GM23338 (cell line): ENCODE data around the gene HHIP. TPM values are rescaled to one million over a fixed set of nuclear protein-coding genes. Genes with fewer than 3 reads are reported as not detected.
"Not testable (repeated sequence)": the region's sequence is repeated elsewhere in the genome, so short reads cannot be mapped to it uniquely, and the experiment has no call there.

ENCODE experiments used
- ATAC-seq: fragments of 200-7000 bp; cut with Tn5 transposase; 3 replicates; pipeline ENCODE4 v1.9.1; 2020
- DNase-seq: peaks from one replicate; pipeline ENCODE4 v3.0.0-alpha.2; 2015; ENCODE audit warnings: low spot score
- H2AFZ ChIP-seq: fragments of 200-600 bp; sonication (generic); 2 replicates; pipeline ENCODE4 v1.8.0; 2016; ENCODE audit warnings: antibody characterized with exemption, mild to moderate bottlenecking, moderate library complexity
- H3F3A ChIP-seq: fragments of 200-600 bp; sonication (generic); replicated peaks from 2 replicates; pipeline ENCODE4 v1.8.0; 2017; ENCODE audit warnings: antibody characterized with exemption, mixed run types, low read depth
- H3K27ac ChIP-seq: fragments of 200-600 bp; sonication (generic); 2 replicates; pipeline ENCODE4 v1.6.1; 2016; ENCODE audit warnings: low read depth
- H3K27me3 ChIP-seq: fragments of 200-600 bp; sonication (generic); 2 replicates; pipeline ENCODE4 v1.8.0; 2016; ENCODE audit warnings: mild to moderate bottlenecking, mixed run types, moderate library complexity; ENCODE audit not compliant: insufficient read depth
- H3K36me3 ChIP-seq: fragments of 200-600 bp; sonication (generic); 2 replicates; pipeline ENCODE4 v1.8.0; 2016; ENCODE audit warnings: mild to moderate bottlenecking; ENCODE audit not compliant: insufficient read depth
- H3K4me1 ChIP-seq: fragments of 200-600 bp; sonication (generic); 2 replicates; pipeline ENCODE4 v1.8.0; 2016; ENCODE audit warnings: mild to moderate bottlenecking, moderate library complexity; ENCODE audit not compliant: insufficient read depth
- H3K4me2 ChIP-seq: fragments of 200-600 bp; sonication (generic); 2 replicates; pipeline ENCODE4 v1.7.1; 2017; ENCODE audit warnings: mixed run types
- H3K4me3 ChIP-seq: fragments of 200-600 bp; sonication (generic); 2 replicates; pipeline ENCODE4 v1.6.1; 2016; ENCODE audit warnings: mixed run types
- H3K79me2 ChIP-seq: fragments of 200-600 bp; sonication (generic); replicated peaks from 2 replicates; pipeline ENCODE4 v1.8.0; 2017; ENCODE audit warnings: mild to moderate bottlenecking; ENCODE audit not compliant: insufficient read depth
- H3K9me2 ChIP-seq: fragments of 200-600 bp; sonication (generic); 2 replicates; pipeline ENCODE4 v1.8.0; 2017; ENCODE audit not compliant: insufficient read depth
- H4K20me1 ChIP-seq: fragments of 200-600 bp; sonication (generic); replicated peaks from 2 replicates; pipeline ENCODE4 v1.8.0; 2017; ENCODE audit warnings: mild to moderate bottlenecking; ENCODE audit not compliant: insufficient read depth
- H3K27ac Mint-ChIP-seq: 2 replicates; pipeline ENCODE4 v1.8.0; 2020; ENCODE audit warnings: inconsistent platforms, mild to moderate bottlenecking, moderate library complexity, mixed read lengths
- H3K27me3 Mint-ChIP-seq: 3 replicates; pipeline ENCODE4 v1.8.0; 2022; ENCODE audit warnings: low read depth, mild to moderate bottlenecking, moderate library complexity, mixed read lengths, inconsistent platforms; ENCODE audit not compliant: insufficient read depth, poor library complexity
- H3K36me3 Mint-ChIP-seq: 3 replicates; pipeline ENCODE4 v1.8.0; 2021; ENCODE audit warnings: low read depth, mild to moderate bottlenecking, inconsistent platforms, moderate library complexity, mixed read lengths
- H3K4me1 Mint-ChIP-seq: 3 replicates; pipeline ENCODE4 v1.8.0; 2020; ENCODE audit warnings: mild to moderate bottlenecking, inconsistent platforms, mixed read lengths
- H3K4me3 Mint-ChIP-seq: 3 replicates; pipeline ENCODE4 v1.8.0; 2021; ENCODE audit warnings: moderate library complexity, mild to moderate bottlenecking, inconsistent platforms, mixed read lengths
- H3K9me3 Mint-ChIP-seq: 3 replicates; pipeline ENCODE4 v1.8.0; 2020; ENCODE audit warnings: moderate library complexity, mild to moderate bottlenecking, inconsistent platforms, mixed read lengths
- CREB1 ChIP-seq: fragments of 250-450 bp; sonication (Bioruptor Pico); IDR thresholded peaks from 2 replicates; pipeline ENCODE4 v1.5.0; 2020; ENCODE audit warnings: low read depth, mild to moderate bottlenecking, moderate library complexity
- CTCF ChIP-seq, 2 experiments: fragments of 200-600 bp in 1 of 2; sonication (generic) in 1 of 2; conservative IDR thresholded peaks; 2 replicates each; pipeline versions ENCODE4 v1.5.1 to v1.6.1; 2016 to 2017; ENCODE audit warnings: antibody characterized with exemption in 2 of 2, low read depth in 2 of 2, mild to moderate bottlenecking in 2 of 2, moderate library complexity in 1 of 2
- ETS1 ChIP-seq: IDR thresholded peaks from 2 replicates; pipeline ENCODE4 v1.6.1; 2016; ENCODE audit warnings: antibody characterized with exemption
- EZH2phosphoT487 ChIP-seq: fragments of 200-600 bp; sonication (generic); IDR thresholded peaks from one replicate; pipeline ENCODE4 v1.8.1; 2018; ENCODE audit warnings: antibody characterized with exemption; ENCODE audit not compliant: unreplicated experiment
- JUNB ChIP-seq: IDR thresholded peaks from one replicate; pipeline ENCODE4 v1.6.1; 2016; ENCODE audit warnings: antibody characterized with exemption; ENCODE audit not compliant: unreplicated experiment
- ZNF114 ChIP-seq: fragments of 250-450 bp; sonication (Bioruptor Pico); IDR thresholded peaks from 2 replicates; pipeline ENCODE4 v1.5.0; 2020; ENCODE audit warnings: mild to moderate bottlenecking, moderate library complexity
- ZNF331 ChIP-seq: fragments of 250-450 bp; sonication (Bioruptor Pico); IDR thresholded peaks from 2 replicates; pipeline ENCODE4 v1.5.0; 2020; ENCODE audit warnings: low read depth, mild to moderate bottlenecking, moderate library complexity
- polyA plus RNA-seq: library from polyadenylated mRNA; unstranded; fragments of >200 nt; fragmentation: Nextera tagmentation; extraction: Ambion mirVana; gene quantifications from 2 replicates; pipeline ENCODE4 v1.2.1, GENCODE V29; 2016
- small RNA-seq: library from RNA; depleted of rRNA; stranded (forward); fragments of <200 nt; gene quantifications from one replicate; pipeline ENCODE3, GENCODE V24; 2014; ENCODE audit warnings: low replicate concordance
- total RNA-seq: library from RNA; depleted of rRNA; stranded (reverse); fragments of >200 nt; shearing (Covaris generic); gene quantifications from 2 replicates; pipeline ENCODE4 v1.2.3, GENCODE V29; 2014

Gene HHIP
- total and polyA plus RNA-seq, 2 experiments from 2014 or later: 2.5 to 4.2 TPM

DNA sequence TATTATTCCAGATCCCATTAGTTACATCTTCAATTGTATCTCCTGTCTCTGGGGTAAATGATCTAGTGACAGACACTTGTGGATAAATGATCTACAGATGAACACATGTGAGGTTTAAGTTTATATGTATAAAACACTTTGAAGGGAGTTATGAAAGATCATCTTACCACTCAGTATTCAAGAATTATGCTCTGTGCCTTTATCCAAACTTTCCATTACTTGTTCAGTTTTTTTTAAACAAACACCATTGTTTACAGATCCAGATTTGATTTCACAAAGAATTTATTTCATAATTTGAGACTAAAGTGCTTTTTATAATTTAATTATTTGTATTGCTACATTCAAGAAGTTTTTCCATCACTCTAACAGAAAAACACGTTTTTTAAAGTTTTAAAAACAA, 142.5 kb downstream of the HHIP start (continued):
- TF ChIP-seq ETS1 (no peak), CTCF (conservative IDR thresholded peaks at IDR 0.05; ENCODE audit: low read depth in 2 of 2) (no peak), JUNB (no peak), ZNF114 (CRISPR knock-in tag) (no peak), EZH2phosphoT487 (no peak), CREB1 (CRISPR knock-in tag) (no peak), ZNF331 (CRISPR knock-in tag) (no peak)

- H3F3A ChIP-seq, H3K4me3 Mint-ChIP-seq, H3K27me3 ChIP-seq, H3K27me3 Mint-ChIP-seq, H3K27ac ChIP-seq, DNase-seq, H3K79me2 ChIP-seq, H3K9me2 ChIP-seq, H4K20me1 ChIP-seq, H3K27ac Mint-ChIP-seq, ATAC-seq, H3K4me3 ChIP-seq, H2AFZ ChIP-seq, H3K4me1 Mint-ChIP-seq, H3K4me2 ChIP-seq, H3K36me3 ChIP-seq, H3K4me1 ChIP-seq: not testable (repeated sequence)
- peaks cover 16% of the 10 kb centered on the region; the same call in 2 of the 3 replicates for H3K36me3 Mint-ChIP-seq
- H3K9me3 Mint-ChIP-seq: peaks cover 27% of the 10 kb centered on the region
Measured at GRCh38 chr4:144791933-144792332, 146.0 kb downstream of the HHIP start.

Small RNA genes within 50 kb of the gene (small RNA-seq; reads per million reads assigned to genes)
- gene RF02271: not detected
